NCI-H526 treated with DMSO at 0.1 percent for 48 hours (cell line): ENCODE results near the gene RTL1.

ENCODE experiments used
- DNase-seq: peaks from one replicate; lab custom pipeline; 2025; lab: John Stamatoyannopoulos, UW

Gene RTL1

GRCh38 chr14:100898935-100899883, 4.3 kb downstream of the RTL1 start:
- DNase-seq = no peak

- no peak for DNase-seq
Measured at GRCh38 chr14:100898465-100898864, 5.1 kb downstream of the RTL1 start.

- no peak for DNase-seq
Measured at GRCh38 chr14:100896369-100897060, 7.0 kb downstream of the RTL1 start.

GRCh38 chr14:100895411-100895810, 8.1 kb downstream of the RTL1 start:
- DNase-seq = no peak

GRCh38 chr14:100894416-100894815, 9.1 kb downstream of the RTL1 start:
- no peak for DNase-seq

DNA sequence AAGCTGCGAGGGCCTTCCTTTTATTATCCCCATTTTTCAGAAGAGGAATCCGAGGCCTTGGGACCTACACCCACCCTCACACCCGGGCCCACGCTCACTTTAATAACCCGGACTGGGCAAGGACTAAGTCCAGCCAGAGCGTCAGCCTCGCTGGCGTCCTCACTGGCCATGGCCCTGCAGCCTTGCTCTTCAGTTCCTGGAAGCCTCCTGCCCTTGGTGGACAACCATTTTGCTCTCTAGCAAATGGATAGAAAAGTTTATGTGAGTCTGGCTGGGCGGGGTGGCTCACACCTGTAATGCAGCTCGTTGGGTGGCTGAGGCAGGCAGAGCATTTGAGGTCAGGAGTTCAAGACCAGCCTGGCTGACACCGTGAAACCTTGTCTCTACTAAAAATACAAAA, 9.8 kb downstream of the RTL1 start:
- no peak for DNase-seq

- no peak for DNase-seq
Measured at GRCh38 chr14:100893228-100893601, 10.3 kb downstream of the RTL1 start.

GRCh38 chr14:100892496-100893227, 10.9 kb downstream of the RTL1 start:
- no peak for DNase-seq

- no peak for DNase-seq
Measured at GRCh38 chr14:100891501-100892445, 11.7 kb downstream of the RTL1 start.

DNA sequence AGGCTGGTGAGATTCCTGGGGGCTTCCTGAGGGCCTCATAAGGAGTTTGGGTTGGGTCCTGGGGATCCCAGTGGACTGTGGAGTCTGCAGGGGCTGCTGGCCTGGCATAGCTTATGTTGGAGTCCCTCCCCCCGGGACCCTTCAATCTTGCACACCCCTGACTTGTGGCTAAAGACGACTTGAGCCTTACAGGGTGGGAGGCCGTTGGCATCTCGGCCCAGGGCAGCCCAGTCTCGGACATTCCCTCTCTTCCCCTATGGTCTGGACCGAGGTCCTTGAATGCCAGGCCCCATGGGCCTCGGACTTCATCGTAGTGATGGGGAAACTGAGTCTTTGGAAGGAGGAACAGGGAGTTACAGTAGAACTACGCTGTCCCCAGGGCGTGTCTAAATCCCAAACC, 12.5 kb downstream of the RTL1 start:
- no peak for DNase-seq

- DNase-seq = no peak
Measured at GRCh38 chr14:100890061-100890850, 13.3 kb downstream of the RTL1 start.

DNA sequence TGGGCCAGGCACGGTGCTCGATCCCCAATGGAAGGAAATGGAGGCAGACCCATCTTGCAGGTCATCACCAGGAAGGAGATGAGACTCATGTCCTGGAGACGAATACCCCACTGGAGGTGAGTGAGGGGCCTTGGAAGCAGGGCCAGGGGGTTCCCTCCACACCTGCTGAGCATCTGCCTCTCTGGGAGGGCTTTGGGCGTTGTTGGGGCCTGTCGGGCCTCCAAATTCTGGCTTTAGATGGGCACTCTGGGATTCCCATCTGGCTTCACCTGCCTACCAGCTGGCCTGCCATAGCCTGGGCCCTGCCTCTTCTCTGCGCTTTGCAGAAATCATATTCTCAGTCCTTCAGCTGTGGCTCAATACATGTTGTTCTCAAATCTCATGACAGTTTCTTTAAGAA, 13.9 kb downstream of the RTL1 start:
- DNase-seq = no peak

DNA sequence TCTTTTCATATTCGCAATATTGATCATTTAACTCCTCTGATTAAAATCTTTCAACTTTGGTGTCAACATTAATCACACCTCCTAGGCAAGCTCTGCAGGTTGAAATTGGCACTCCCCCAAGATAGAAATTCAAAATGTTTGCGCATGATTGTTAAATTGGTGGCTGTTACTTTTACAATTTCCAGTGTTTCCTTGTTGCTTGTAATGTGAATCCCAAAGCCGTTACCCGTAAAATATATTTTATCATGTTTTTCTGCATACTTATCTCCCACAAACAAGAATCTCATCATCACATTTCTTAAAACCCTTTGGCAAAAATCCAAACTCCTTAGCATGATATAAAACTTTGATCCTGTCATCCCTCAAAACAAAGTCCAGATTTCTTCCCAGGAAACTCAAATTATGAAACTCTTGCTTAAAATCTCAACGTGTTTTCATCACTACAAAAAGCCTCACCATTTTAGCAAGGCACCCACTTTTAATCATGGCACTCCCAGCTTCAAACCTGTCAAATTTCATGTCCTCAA, 14.7 kb downstream of the RTL1 start:
- DNase-seq = no peak

DNA sequence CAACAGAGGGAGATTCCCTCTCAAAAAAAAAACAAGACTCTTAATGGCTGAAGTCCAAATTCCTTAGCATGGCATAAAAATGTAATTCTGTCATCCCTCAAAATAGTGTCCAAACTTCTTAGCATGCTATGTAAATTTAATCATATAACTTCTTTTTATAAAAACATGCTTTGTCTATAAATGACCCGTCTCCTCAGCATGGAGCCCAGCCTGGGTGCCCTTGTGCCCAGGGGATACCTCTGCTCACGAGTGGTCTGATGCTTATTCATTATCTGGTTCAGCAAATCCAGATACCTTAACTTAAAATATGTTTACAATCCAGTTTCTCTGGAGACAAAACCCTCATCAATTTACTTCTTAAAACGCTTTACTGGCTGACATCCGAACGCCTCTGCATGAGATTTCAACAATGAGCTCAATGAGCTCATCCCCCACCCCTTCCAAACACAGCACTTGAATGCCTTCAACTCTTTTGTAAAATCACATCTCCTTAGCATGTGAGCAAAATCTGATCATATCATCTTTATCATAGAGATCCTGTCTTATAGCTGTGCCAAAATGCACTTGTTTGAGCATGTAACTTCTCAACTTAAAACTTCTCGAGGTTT, 15.7 kb downstream of the RTL1 start:
- no peak for DNase-seq

DNA sequence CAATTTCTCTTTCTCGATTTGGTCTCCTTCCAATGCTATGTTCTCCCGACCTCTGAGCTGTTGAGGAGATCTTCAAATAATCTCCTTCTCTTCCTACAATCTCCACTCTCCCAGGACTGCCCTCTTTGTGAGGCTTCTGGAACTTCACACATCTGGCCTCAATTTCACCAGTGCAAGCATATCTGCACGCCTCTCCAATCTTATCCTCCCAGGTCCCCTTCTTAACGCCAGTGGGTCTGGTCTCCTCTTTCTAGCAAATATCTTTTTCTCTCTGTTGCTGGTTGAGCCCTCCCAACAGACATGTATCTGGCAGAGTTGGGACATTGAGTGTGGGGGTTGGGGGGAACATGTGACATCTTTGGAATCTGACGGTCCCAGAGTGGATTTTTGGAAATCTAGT, 17.9 kb downstream of the RTL1 start:
- no peak for DNase-seq

DNA sequence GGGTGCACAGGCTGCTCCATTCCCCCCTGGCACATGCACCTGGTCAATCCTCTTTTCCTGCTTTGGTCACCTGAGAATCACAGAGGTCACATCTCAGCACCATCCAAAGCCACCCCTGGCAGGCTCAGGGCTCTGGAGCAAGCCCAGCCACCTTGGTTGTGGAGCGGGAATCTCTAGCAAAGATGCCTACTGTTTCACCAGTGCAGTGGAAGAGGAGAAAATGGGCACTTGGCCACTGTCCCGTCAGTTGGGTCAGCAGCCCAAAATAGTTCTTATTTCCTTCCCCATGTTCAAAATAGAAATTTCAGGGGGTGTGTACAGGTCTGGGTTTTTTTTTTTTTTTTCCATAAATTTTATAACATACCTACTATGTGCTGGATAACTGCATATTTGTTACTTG, 18.3 kb downstream of the RTL1 start:
- DNase-seq = no peak

DNA sequence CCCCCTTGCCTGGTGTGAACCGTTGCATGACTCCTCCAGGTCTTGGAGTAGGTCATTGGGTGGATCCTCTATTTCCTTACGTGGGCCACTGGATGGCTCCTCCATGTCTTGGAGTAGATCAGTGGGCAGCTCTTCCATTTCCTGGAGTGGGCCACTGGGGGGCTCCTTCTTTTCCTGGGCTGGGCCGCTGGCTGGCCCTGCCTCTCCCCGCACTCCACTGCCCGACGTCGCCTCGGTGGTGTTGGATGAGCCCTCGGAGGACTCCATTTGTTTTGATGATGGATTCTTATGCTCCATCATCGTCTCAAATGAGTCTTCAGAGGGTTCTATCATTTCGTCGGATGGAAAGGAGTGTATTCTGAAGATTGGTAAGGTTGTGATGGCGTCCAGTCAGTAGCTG, 19.1 kb downstream of the RTL1 start:
- DNase-seq = no peak

DNA sequence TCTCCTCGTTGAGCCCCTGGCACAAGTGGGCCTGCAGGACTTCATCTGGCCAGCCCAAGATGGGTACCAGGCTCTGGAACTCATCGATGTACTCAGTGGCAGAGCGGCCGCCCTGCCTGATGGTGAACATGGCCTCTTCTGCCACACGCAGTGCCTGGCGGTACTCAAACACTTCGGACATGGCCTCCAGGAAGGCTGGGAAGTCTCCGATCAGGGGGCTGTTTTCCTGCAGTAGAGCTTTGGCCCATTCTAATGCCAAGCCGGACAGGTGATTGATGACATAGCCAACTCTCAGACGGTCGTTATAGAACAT, 19.8 kb downstream of the RTL1 start:
- DNase-seq = no peak

DNA sequence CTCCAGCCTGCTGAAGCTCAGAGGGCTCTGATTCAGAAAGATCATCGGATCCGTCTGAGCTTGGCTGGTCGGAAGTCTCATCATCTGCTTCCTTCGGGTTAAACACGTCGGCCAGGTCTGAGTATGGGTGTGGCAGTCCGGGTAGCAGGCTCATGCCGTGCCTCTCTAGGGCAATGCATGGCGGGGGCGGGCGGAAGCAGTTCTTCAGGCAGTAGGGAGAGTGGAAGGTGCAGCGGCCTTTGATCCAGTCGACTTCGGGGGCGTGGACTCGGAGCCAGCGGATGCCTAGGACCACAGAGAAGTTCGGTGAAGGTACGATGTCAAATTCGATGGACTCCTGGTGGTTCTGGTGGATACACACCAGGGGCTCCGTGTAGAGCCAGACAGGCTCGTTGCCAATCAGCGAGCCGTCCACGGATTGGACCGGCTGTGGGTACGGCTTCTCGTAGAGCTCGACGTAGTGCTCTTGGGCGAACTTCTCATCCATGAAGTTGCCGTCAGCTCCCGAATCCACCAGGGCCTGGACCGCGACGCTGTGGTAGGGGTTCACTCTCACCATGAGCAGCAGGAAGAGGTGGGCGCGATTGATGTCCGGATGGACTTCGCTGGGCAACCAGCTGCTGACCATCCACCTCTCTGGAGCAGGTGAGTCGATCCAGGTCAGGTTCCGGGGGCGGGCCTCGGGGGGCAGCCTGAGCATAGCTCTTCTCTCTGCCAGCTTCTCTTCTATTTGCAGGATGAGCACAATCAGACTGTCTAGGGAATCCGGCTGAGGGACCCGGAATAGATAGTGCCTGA, 20.3 kb downstream of the RTL1 start:
- DNase-seq = no peak
